ENCODE data around the gene LPP. TPM values are rescaled to one million over a fixed set of nuclear protein-coding genes. Genes with fewer than 3 reads are reported as not detected.

The LPP gene
- polyA plus RNA-seq, 1 donor (not counting 4 experiments of a cell fraction or from before 2014, with no cell fraction given): 16.0 TPM

DNA sequence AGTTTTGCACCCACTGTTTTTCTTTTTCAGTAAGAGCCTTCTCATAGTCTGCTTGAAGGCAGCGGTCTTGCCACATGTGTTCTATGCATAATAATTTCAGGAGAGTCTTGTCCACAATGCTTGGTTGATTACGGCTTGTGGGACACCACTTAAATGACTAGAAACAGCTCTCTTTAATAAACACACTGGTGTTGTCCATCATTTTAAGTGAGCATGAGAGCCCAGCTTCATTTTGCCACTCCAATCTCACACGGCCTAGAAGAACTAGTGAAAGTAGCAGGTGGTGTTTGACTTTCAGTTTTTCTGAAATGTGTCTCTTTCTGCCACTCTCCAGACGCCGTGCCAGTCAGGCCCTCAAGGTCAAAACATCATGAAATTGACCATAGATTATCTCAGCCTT lies 292.1 kb downstream of the LPP start:
- no peak overlapping the region for H3K27ac ChIP-seq (ENCODE audit: control insufficient read depth, insufficient read depth, low read length)
- FAIRE-seq (no peak), DNase-seq (ENCODE audit: low read depth, low spot score) (no peak)
- H3K4me2 ChIP-seq (ENCODE audit: control insufficient read depth, extremely low read depth, insufficient read depth, low read depth, low read length): no peak overlapping the region
- H3K27me3 ChIP-seq (ENCODE audit: control insufficient read depth, extremely low read depth, insufficient read depth, low read length): no peaks in the 10 kb centered on the region
- H2AFZ ChIP-seq (ENCODE audit: control insufficient read depth, low read length): no peak overlapping the region
- dilution Hi-C loops (cut with MboI; ENCODE audit: extremely low pct_ligation_motif_present, low sequenced_read_pairs): no loop called here
- no peak overlapping the region for H3K9ac ChIP-seq (ENCODE audit: control insufficient read depth, extremely low read depth, insufficient read depth, low read length)
- H3K9me1 ChIP-seq (ENCODE audit: control insufficient read depth, extremely low read depth, insufficient read depth, low read length): no peaks in the 10 kb centered on the region
- no peaks in the 10 kb centered on the region for H3K4me1 ChIP-seq (ENCODE audit: control insufficient read depth, extremely low read depth, insufficient read depth, low read length)
- no peak overlapping the region for H3K4me3 ChIP-seq (ENCODE audit: control insufficient read depth in 2 of 3, extremely low read depth in 1 of 3, insufficient read depth in 2 of 3, low read depth in 1 of 3, low read length in 3 of 3)
- no peaks in the 10 kb centered on the region for H3K79me2 ChIP-seq (ENCODE audit: control insufficient read depth, insufficient read depth, low read length)
- no peaks in the 10 kb centered on the region for H3K36me3 ChIP-seq (ENCODE audit: control insufficient read depth in 2 of 2, extremely low read depth in 1 of 2, insufficient read depth in 2 of 2, low read length in 2 of 2)
- TF ChIP-seq, protein P1, sequence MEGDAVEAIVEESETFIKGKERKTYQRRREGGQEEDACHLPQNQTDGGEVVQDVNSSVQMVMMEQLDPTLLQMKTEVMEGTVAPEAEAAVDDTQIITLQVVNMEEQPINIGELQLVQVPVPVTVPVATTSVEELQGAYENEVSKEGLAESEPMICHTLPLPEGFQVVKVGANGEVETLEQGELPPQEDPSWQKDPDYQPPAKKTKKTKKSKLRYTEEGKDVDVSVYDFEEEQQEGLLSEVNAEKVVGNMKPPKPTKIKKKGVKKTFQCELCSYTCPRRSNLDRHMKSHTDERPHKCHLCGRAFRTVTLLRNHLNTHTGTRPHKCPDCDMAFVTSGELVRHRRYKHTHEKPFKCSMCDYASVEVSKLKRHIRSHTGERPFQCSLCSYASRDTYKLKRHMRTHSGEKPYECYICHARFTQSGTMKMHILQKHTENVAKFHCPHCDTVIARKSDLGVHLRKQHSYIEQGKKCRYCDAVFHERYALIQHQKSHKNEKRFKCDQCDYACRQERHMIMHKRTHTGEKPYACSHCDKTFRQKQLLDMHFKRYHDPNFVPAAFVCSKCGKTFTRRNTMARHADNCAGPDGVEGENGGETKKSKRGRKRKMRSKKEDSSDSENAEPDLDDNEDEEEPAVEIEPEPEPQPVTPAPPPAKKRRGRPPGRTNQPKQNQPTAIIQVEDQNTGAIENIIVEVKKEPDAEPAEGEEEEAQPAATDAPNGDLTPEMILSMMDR (optimal IDR thresholded peaks at IDR 0.05 in 1 of 3, IDR thresholded peaks at IDR 0.05 in 1 of 3, conservative IDR thresholded peaks at IDR 0.05 in 1 of 3; ENCODE audit: extremely low read depth in 1 of 3, insufficient read depth in 2 of 3, low read length in 3 of 3): no peak
- no peaks in the 10 kb centered on the region for H4K20me1 ChIP-seq (ENCODE audit: control insufficient read depth, extremely low read depth, insufficient read depth, low read length)
- no peaks in the 10 kb centered on the region for H3K9me3 ChIP-seq (ENCODE audit: control insufficient read depth, low read depth, low read length)

GRCh38 chr3:188446766-188447165 lies 292.8 kb downstream of the LPP start:
- Histone ChIP-seq H4K20me1 (ENCODE audit: control insufficient read depth, extremely low read depth, insufficient read depth, low read length) (peaks cover 2% of the 10 kb centered on the region), H3K27ac (ENCODE audit: control insufficient read depth, insufficient read depth, low read length) (no peak overlapping the region), H3K9me1 (ENCODE audit: control insufficient read depth, extremely low read depth, insufficient read depth, low read length) (no peaks in the 10 kb centered on the region), H3K79me2 (ENCODE audit: control insufficient read depth, insufficient read depth, low read length) (no peaks in the 10 kb centered on the region), H3K9me3 (ENCODE audit: control insufficient read depth, low read depth, low read length) (no peaks in the 10 kb centered on the region), H3K4me3 (ENCODE audit: control insufficient read depth in 2 of 3, extremely low read depth in 1 of 3, insufficient read depth in 2 of 3, low read depth in 1 of 3, low read length in 3 of 3) (no peak overlapping the region), H3K4me2 (ENCODE audit: control insufficient read depth, extremely low read depth, insufficient read depth, low read depth, low read length) (no peak overlapping the region), H3K27me3 (ENCODE audit: control insufficient read depth, extremely low read depth, insufficient read depth, low read length) (no peaks in the 10 kb centered on the region), H3K4me1 (ENCODE audit: control insufficient read depth, extremely low read depth, insufficient read depth, low read length) (no peaks in the 10 kb centered on the region), H2AFZ (ENCODE audit: control insufficient read depth, low read length) (no peak overlapping the region), H3K9ac (ENCODE audit: control insufficient read depth, extremely low read depth, insufficient read depth, low read length) (no peak overlapping the region), H3K36me3 (ENCODE audit: control insufficient read depth in 2 of 2, extremely low read depth in 1 of 2, insufficient read depth in 2 of 2, low read length in 2 of 2) (no peaks in the 10 kb centered on the region)
- DNase-seq (ENCODE audit: low read depth, low spot score) (no peak), FAIRE-seq (no peak)
- TF ChIP-seq, protein P1 (optimal IDR thresholded peaks at IDR 0.05 in 1 of 3, IDR thresholded peaks at IDR 0.05 in 1 of 3, conservative IDR thresholded peaks at IDR 0.05 in 1 of 3; ENCODE audit: extremely low read depth in 1 of 3, insufficient read depth in 2 of 3, low read length in 3 of 3): no peak
- TF ChIP-seq EZH2 (IDR thresholded peaks at IDR 0.05; ENCODE audit: low read length): no peak
- dilution Hi-C loops (cut with MboI; ENCODE audit: extremely low pct_ligation_motif_present, low sequenced_read_pairs): no loop called here

Data from keratinocyte (primary cell).